IMR-90 (cell line): ENCODE results near the gene SLC35E2B. TPM values are rescaled to one million over a fixed set of nuclear protein-coding genes. Genes with fewer than 3 reads are reported as not detected.

Source experiments
- ATAC-seq: fragments of 200-7000 bp; cut with Tn5 transposase; 2 replicates; pipeline ENCODE4 v1.9.1; 2020; ENCODE audit warnings: low read depth, mild to moderate bottlenecking, moderate library complexity
- BruUV-seq: library from RNA; stranded (reverse); fragments of 400-500 nt; replicated peaks from 2 replicates; lab custom pipeline; 2021; lab: Mats Ljungman, UMichigan
- CTCF ChIA-PET: fragments of 300-600 bp; formaldehyde crosslinking; extraction: SDS; loops from one replicate; lab custom pipeline; 2021; ENCODE audit warnings: antibody characterized with exemption; lab: Yijun Ruan, JAX
- POLR2A ChIA-PET: fragments of 300-600 bp; sonication (Branson Sonifier 250); formaldehyde crosslinking; loops from one replicate; lab custom pipeline; 2022; ENCODE audit warnings: antibody characterized with exemption; ENCODE audit not compliant: unreplicated experiment; lab: Charles Lee
- DNase-seq: peaks from one replicate; pipeline ENCODE4 v3.0.0; 2013
- H2AFZ ChIP-seq: replicated peaks from 2 replicates; pipeline ENCODE3; 2013; ENCODE audit warnings: low read length, mild to moderate bottlenecking; ENCODE audit not compliant: poor library complexity
- H2AK5ac ChIP-seq: 2 replicates; pipeline ENCODE4 v1.6.1; 2013; ENCODE audit warnings: low read depth, low read length, inconsistent platforms
- H2AK9ac ChIP-seq: replicated peaks from 2 replicates; pipeline ENCODE3; 2013; ENCODE audit warnings: mild to moderate bottlenecking, low read depth, low read length, moderate library complexity; ENCODE audit not compliant: poor library complexity
- H2BK120ac ChIP-seq: 2 replicates; pipeline ENCODE4 v1.6.1; 2013; ENCODE audit warnings: low read depth, low read length, inconsistent platforms
- H2BK15ac ChIP-seq: 3 replicates; pipeline ENCODE4 v1.6.1; 2013; ENCODE audit warnings: low read depth, low read length, inconsistent platforms
- H2BK20ac ChIP-seq: 2 replicates; pipeline ENCODE4 v1.6.1; 2013; ENCODE audit warnings: low read depth, mild to moderate bottlenecking, inconsistent platforms, low read length, moderate library complexity
- H2BK5ac ChIP-seq: 2 replicates; pipeline ENCODE4 v1.6.1; 2013; ENCODE audit warnings: mild to moderate bottlenecking, low read depth, low read length, inconsistent platforms; ENCODE audit not compliant: poor library complexity, severe bottlenecking
- H3K14ac ChIP-seq: replicated peaks from 2 replicates; pipeline ENCODE4 v1.6.1; 2013; ENCODE audit warnings: low read depth, low read length, inconsistent platforms
- H3K18ac ChIP-seq: 2 replicates; pipeline ENCODE4 v1.6.1; 2013; ENCODE audit warnings: low read depth, low read length, control low read depth
- H3K23ac ChIP-seq: 2 replicates; pipeline ENCODE4 v1.6.1; 2013; ENCODE audit warnings: low read depth, low read length, inconsistent platforms
- H3K27ac ChIP-seq: 2 replicates; pipeline ENCODE4 v1.5.1; 2013; ENCODE audit warnings: mild to moderate bottlenecking, control low read depth, low read length; ENCODE audit not compliant: insufficient read depth
- H3K27me3 ChIP-seq: 2 replicates; pipeline ENCODE4 v1.6.1; 2013; ENCODE audit warnings: low read length; ENCODE audit not compliant: control insufficient read depth, insufficient read depth
- H3K36me3 ChIP-seq: 2 replicates; pipeline ENCODE4 v1.6.1; 2013; ENCODE audit warnings: low read length, mixed read lengths; ENCODE audit not compliant: control insufficient read depth, insufficient read depth
- H3K4ac ChIP-seq: 2 replicates; pipeline ENCODE4 v1.6.1; 2013; ENCODE audit warnings: low read depth, low read length, inconsistent platforms
- H3K4me1 ChIP-seq: 2 replicates; pipeline ENCODE4 v1.6.1; 2013; ENCODE audit warnings: low read length, mixed read lengths; ENCODE audit not compliant: control insufficient read depth, insufficient read depth
- H3K4me2 ChIP-seq: 2 replicates; pipeline ENCODE4 v1.6.1; 2013; ENCODE audit warnings: low read depth, mild to moderate bottlenecking, control low read depth, low read length, moderate library complexity
- H3K4me3 ChIP-seq: 2 replicates; pipeline ENCODE4 v1.5.1; 2013; ENCODE audit warnings: low read depth, mild to moderate bottlenecking, control low read depth, low read length, moderate library complexity; ENCODE audit not compliant: insufficient read depth
- H3K56ac ChIP-seq: 2 replicates; pipeline ENCODE4 v1.6.1; 2013; ENCODE audit warnings: low read length, inconsistent platforms; ENCODE audit not compliant: insufficient read depth; ENCODE audit errors: extremely low read depth
- H3K79me1 ChIP-seq, 2 experiments: 2 replicates each; pipeline ENCODE4 v1.6.1; 2013; ENCODE audit warnings: low read length in 2 of 2, inconsistent platforms in 1 of 2, low read depth in 1 of 2
- H3K9ac ChIP-seq: 2 replicates; pipeline ENCODE4 v1.6.1; 2013; ENCODE audit warnings: low read depth, low read length, control low read depth
- H3K9me1 ChIP-seq: 2 replicates; pipeline ENCODE4 v1.6.1; 2013; ENCODE audit warnings: low read length, inconsistent platforms; ENCODE audit not compliant: insufficient read depth
- H3K9me3 ChIP-seq: 2 replicates; pipeline ENCODE4 v1.6.1; 2013; ENCODE audit warnings: low read length; ENCODE audit not compliant: control insufficient read depth, insufficient read depth
- H4K20me1 ChIP-seq: 2 replicates; pipeline ENCODE4 v1.6.1; 2013; ENCODE audit warnings: low read length, inconsistent platforms; ENCODE audit not compliant: insufficient read depth
- H4K5ac ChIP-seq: 2 replicates; pipeline ENCODE4 v1.6.1; 2013; ENCODE audit warnings: mild to moderate bottlenecking, low read depth, low read length, control low read depth
- H4K8ac ChIP-seq, 2 experiments: 2 replicates each; pipeline ENCODE4 v1.6.1; 2013; ENCODE audit warnings: low read depth in 2 of 2, low read length in 2 of 2, control low read depth in 1 of 2, inconsistent platforms in 1 of 2
- H4K91ac ChIP-seq: 2 replicates; pipeline ENCODE4 v1.6.1; 2013; ENCODE audit warnings: low read depth, low read length, inconsistent platforms; ENCODE audit not compliant: insufficient read depth
- CHD1 ChIP-seq: IDR thresholded peaks from 2 replicates; pipeline ENCODE4 v1.6.1; 2012; ENCODE audit warnings: low read depth, low read length, improper control_type of control experiment
- ELK1 ChIP-seq: fragments of 150-350 bp; IDR thresholded peaks from 2 replicates; pipeline ENCODE4 v1.6.1; 2016; ENCODE audit warnings: low read depth, mild to moderate bottlenecking, low read length, moderate library complexity, borderline replicate concordance
- FOS ChIP-seq: fragments of 150-350 bp; IDR thresholded peaks from 2 replicates; pipeline ENCODE4 v1.6.1; 2016; ENCODE audit warnings: low read depth, low read length
- MAFK ChIP-seq: IDR thresholded peaks from 2 replicates; pipeline ENCODE4 v1.6.1; 2012; ENCODE audit warnings: low read depth, low read length, improper control_type of control experiment
- MAZ ChIP-seq: IDR thresholded peaks from 2 replicates; pipeline ENCODE4 v1.6.1; 2012; ENCODE audit warnings: low read depth, mild to moderate bottlenecking, low read length, improper control_type of control experiment, moderate library complexity, borderline replicate concordance
- MXI1 ChIP-seq: IDR thresholded peaks from 2 replicates; pipeline ENCODE4 v1.6.1; 2012; ENCODE audit warnings: low read depth, mild to moderate bottlenecking, low read length, moderate library complexity, borderline replicate concordance
- NFE2L2 ChIP-seq: fragments of 150-350 bp; IDR thresholded peaks from 2 replicates; pipeline ENCODE4 v1.6.1; 2016; ENCODE audit warnings: low read depth, mild to moderate bottlenecking, low read length
- RAD21 ChIP-seq: IDR thresholded peaks from 2 replicates; pipeline ENCODE4 v1.6.1; 2012; ENCODE audit warnings: low read length, improper control_type of control experiment
- RFX5 ChIP-seq: IDR thresholded peaks from 2 replicates; pipeline ENCODE4 v1.8.0; 2012; ENCODE audit warnings: low read depth, mild to moderate bottlenecking, low read length, moderate library complexity
- SMC3 ChIP-seq: fragments of 150-350 bp; IDR thresholded peaks from 2 replicates; pipeline ENCODE4 v1.6.1; 2016; ENCODE audit warnings: low read depth, mild to moderate bottlenecking, antibody characterized with exemption, low read length, moderate library complexity
- USF2 ChIP-seq: fragments of 150-350 bp; IDR thresholded peaks from 2 replicates; pipeline ENCODE4 v1.6.1; 2017; ENCODE audit warnings: mild to moderate bottlenecking, antibody characterized with exemption, low read length, low read depth
- WGBS, 2 experiments: methylation state at CpG; one replicate each; pipeline versions ENCODE4 v1.1.5 to v1.1.7; 2013; ENCODE audit warnings: missing lambda C conversion rate in 2 of 2; ENCODE audit not compliant: insufficient read length in 1 of 2; ENCODE audit errors: extremely low coverage in 2 of 2; 5-methylcytosine and 5-hydroxymethylcytosine counted together
- dilution Hi-C: fragments of 300-500 bp; cut with HindIII; formaldehyde crosslinking; loops from one replicate; pipeline ENCODE4 v1.14.3; 2018; ENCODE audit warnings: low sequenced_read_pairs; ENCODE audit not compliant: unreplicated experiment
- in situ Hi-C: fragments of 300-500 bp; cut with MboI; formaldehyde crosslinking; loops from 3 replicates; pipeline ENCODE4 v1.14.3; 2019; ENCODE audit warnings: low sequenced_read_pairs, inconsistent platforms, mixed read lengths
- intact Hi-C: fragments of 100-400 bp; cut with micrococcal nuclease; formaldehyde crosslinking; loops from 2 replicates; pipeline ENCODE4 v1.10.0; 2022
- polyA plus RNA-seq, 3 experiments: library from polyadenylated mRNA; depleted of rRNA; stranded (reverse); fragments of >200 nt; gene quantifications; 2 replicates each; pipeline ENCODE4 v1.2.3, GENCODE V29; 2012; ENCODE audit warnings: low replicate concordance in 1 of 3
- total RNA-seq: library from RNA; depleted of rRNA; stranded (reverse); fragments of >200 nt; gene quantifications from 2 replicates; pipeline ENCODE4 v1.2.3, GENCODE V29; 2012

SLC35E2B gene
- total and polyA plus RNA-seq, 2 of the 4 experiments (the other 2 are of a cell fraction): 14.9 to 30.2 TPM

GRCh38 chr1:1680031-1680911 lies 12.3 kb downstream of the SLC35E2B start:
- TF ChIP-seq RFX5 (no peak), SMC3 (no peak), MAZ (no peak), RAD21 (no peak), MAFK (no peak), MXI1 (no peak), NFE2L2 (no peak), USF2 (no peak), CHD1 (no peak), FOS (no peak), ELK1 (no peak)
- Histone ChIP-seq H3K4ac (no peak overlapping the region), H3K9me3 (no peaks in the 10 kb centered on the region), H3K18ac (no peak overlapping the region), H3K56ac (no peak overlapping the region), H4K5ac (no peak overlapping the region), H3K4me3 (no peak overlapping the region), H2BK5ac (no peak overlapping the region), H2BK15ac (no peak overlapping the region), H3K36me3 (peaks cover 21% of the 10 kb centered on the region), H2BK120ac (no peak overlapping the region), H2AK5ac (no peak overlapping the region), H3K4me2 (no peak overlapping the region), H3K9ac (no peak overlapping the region), H4K20me1 (peaks cover 39% of the 10 kb centered on the region), H2AFZ (no peak overlapping the region), H3K79me1 (peaks cover 18 to 60% of the 10 kb centered on the region in 2 experiments), H3K9me1 (peaks cover 9% of the 10 kb centered on the region; the same call in 1 of the 2 replicates), H4K91ac (no peak overlapping the region), H2BK20ac (no peak overlapping the region), H2AK9ac (no peak overlapping the region), H3K27me3 (no peaks in the 10 kb centered on the region), H3K23ac (no peak overlapping the region), H3K27ac (no peak overlapping the region), H4K8ac (no peak overlapping the region), H3K4me1 (peaks cover 2% of the 10 kb centered on the region; the same call in 1 of the 2 replicates), H3K14ac (no peak overlapping the region)
- CTCF ChIA-PET: interaction anchor here (0.7 kb wide), 1 partner anchor 391 kb away, joined by 6 read pairs; no protein-coding TSS in a partner anchor
- POLR2A ChIA-PET: no interaction called here
- intact Hi-C loops (no loop called here), in situ Hi-C loops (no loop called here), dilution Hi-C loops (no loop called here)
- WGBS, 2 experiments: 96% methylated on average over 16 of the region's 32 CpGs; no CpG with 5 or more reads in 1 of the 2 experiments
- DNase-seq: no peak
- BruUV-seq: no TSS peak
- no peak for ATAC-seq
